H1 (cell line): Measurements from ENCODE around the gene APOO. TPM values are rescaled to one million over a fixed set of nuclear protein-coding genes. Genes with fewer than 3 reads are reported as not detected.

Source experiments
- HDAC2 ChIP-seq, 2 experiments: fragments of 300-600 bp in 1 of 2; sonication (generic) in 1 of 2; IDR thresholded peaks; 2 replicates each; pipeline ENCODE4 v1.6.1; 2011 to 2012; ENCODE audit warnings: low read depth in 2 of 2, low read length in 2 of 2, mild to moderate bottlenecking in 2 of 2, moderate library complexity in 2 of 2, borderline replicate concordance in 1 of 2, inconsistent platforms in 1 of 2
- NANOG ChIP-seq: IDR thresholded peaks from 2 replicates; pipeline ENCODE4 v1.6.1; 2011; ENCODE audit warnings: low read length, low read depth, mild to moderate bottlenecking, inconsistent platforms; ENCODE audit not compliant: insufficient read depth, poor library complexity, severe bottlenecking
- RFX5 ChIP-seq: IDR thresholded peaks from 2 replicates; pipeline ENCODE4 v1.6.1; 2011; ENCODE audit warnings: low read depth, low read length, improper control_type of control experiment, borderline replicate concordance
- polyA plus RNA-seq, 7 experiments: library from polyadenylated mRNA; depleted of rRNA in 3 of 7; stranded (reverse) in 5 of 7; unstranded in 2 of 7; fragments of >200 nt in 5 of 7; fragments of 200-250 nt in 2 of 7; gene quantifications; 1 replicate in 5 of 7; 2 replicates in 1 of 7; 4 replicates in 1 of 7; pipeline versions ENCODE4 v1.2.1 to v1.2.3, GENCODE V29; 2011 to 2013; ENCODE audit warnings: missing spikeins in 2 of 7, mixed read lengths in 2 of 7
- total RNA-seq: library from RNA; stranded (reverse); fragmentation: NEBNext Ultra II Directional; extraction: Animal tissue kit (Norgen Biotek cat#: 25700); gene quantifications from 2 replicates; pipeline ENCODE4 v1.2.1, GENCODE V29; 2021

APOO gene
- total and polyA plus RNA-seq, 2 of the 8 experiments (the other 6 are each of a cell fraction or from before 2014, with no cell fraction given) = 25.7 to 45.0 TPM

GRCh38 chrX:23952984-23953907 is 45.5 kb upstream of the APOO start (continued):
- TF ChIP-seq RFX5 = no peak
- peak; percentile 77 to 78; a peak in 1 of 4 replicates for TF ChIP-seq HDAC2 (IDR thresholded peaks at IDR 0.05; ENCODE audit: borderline replicate concordance in 1 of 2, low read depth in 2 of 2, low read length in 2 of 2)
- peak; percentile 86 for TF ChIP-seq NANOG
